ENCODE results near the gene AP5M1. TPM values are rescaled to one million over a fixed set of nuclear protein-coding genes. Genes with fewer than 3 reads are reported as not detected.

AP5M1 gene
- total and polyA plus RNA-seq, 2 of the 13 experiments (the other 11 are each of a cell fraction or from before 2014, with no cell fraction given): 14.8 to 35.0 TPM

GRCh38 chr14:57268161-57269069, at the start of gene AP5M1, which contains the start of gene EXOC5 (continued):
- TF ChIP-seq KIAA2018 (CRISPR knock-in tag; IDR thresholded peaks at IDR 0.05; ENCODE audit: borderline replicate concordance) (no peak), ZBTB8A (CRISPR knock-in tag; IDR thresholded peaks at IDR 0.05; ENCODE audit: borderline replicate concordance, low read depth) (no peak), YEATS4 (CRISPR knock-in tag; IDR thresholded peaks at IDR 0.05; ENCODE audit: borderline replicate concordance) (peak; percentile 51; the same call in 1 of the 2 replicates), MBNL3 (CRISPR knock-in tag; conservative IDR thresholded peaks at IDR 0.05) (no peak), ZNF674 (CRISPR knock-in tag; IDR thresholded peaks at IDR 0.05; ENCODE audit: low read depth) (no peak), ZNF552 (CRISPR knock-in tag; IDR thresholded peaks at IDR 0.05; ENCODE audit: borderline replicate concordance) (no peak), ARNT2 (CRISPR knock-in tag; IDR thresholded peaks at IDR 0.05; ENCODE audit: low read depth) (no peak; the same call in 1 of the 2 replicates), ZNF75D (CRISPR knock-in tag; IDR thresholded peaks at IDR 0.05; ENCODE audit: borderline replicate concordance) (no peak), ZNF550 (CRISPR knock-in tag; IDR thresholded peaks at IDR 0.05; ENCODE audit: borderline replicate concordance) (no peak), ZNF652 (CRISPR knock-in tag; IDR thresholded peaks at IDR 0.05; ENCODE audit: borderline replicate concordance, low read depth) (no peak), CREB1 (IDR thresholded peaks at IDR 0.05) (0 out of 2 replicates have a peak, but pooled peaks have one; percentile 30), CREB1 (CRISPR knock-in tag; IDR thresholded peaks at IDR 0.05) (peak; percentile 57), TFDP2 (CRISPR knock-in tag; IDR thresholded peaks at IDR 0.05) (peak; percentile 82), ZNF460 (CRISPR knock-in tag; IDR thresholded peaks at IDR 0.05; ENCODE audit: borderline replicate concordance) (peak; percentile 41; the same call in 1 of the 2 replicates), CENPX (CRISPR knock-in tag; IDR thresholded peaks at IDR 0.05) (no peak), KDM5A (IDR thresholded peaks at IDR 0.05; ENCODE audit: borderline replicate concordance, low read length) (peak; percentile 45; the same call in 1 of the 2 replicates), CHD2 (IDR thresholded peaks at IDR 0.05; ENCODE audit: low read depth, low read length) (no peak)
